Mononuclear cell (primary cell): ENCODE data around the gene PSME4. TPM values are rescaled to one million over a fixed set of nuclear protein-coding genes. Genes with fewer than 3 reads are reported as not detected.
"Not testable (repeated sequence)": the region's sequence is repeated elsewhere in the genome, so short reads cannot be mapped to it uniquely, and the experiment has no call there.

Experiments used
- H3K27me3 ChIP-seq: 2 replicates; pipeline ENCODE4 v1.6.0; 2011; ENCODE audit warnings: low read length, control low read depth; ENCODE audit not compliant: insufficient read depth
- H3K4me1 ChIP-seq: 2 replicates; pipeline ENCODE4 v1.5.1; 2011; ENCODE audit warnings: mild to moderate bottlenecking, low read length, control low read depth; ENCODE audit not compliant: insufficient read depth
- H3K4me3 ChIP-seq: 2 replicates; pipeline ENCODE4 v1.5.1; 2011; ENCODE audit warnings: mild to moderate bottlenecking, low read length, moderate library complexity
- H3K9me3 ChIP-seq: 2 replicates; pipeline ENCODE4 v1.5.1; 2011; ENCODE audit warnings: low read depth, mild to moderate bottlenecking, control low read depth, low read length
- total RNA-seq: library from RNA; depleted of rRNA; stranded (reverse); fragments of >200 nt; gene quantifications from one replicate; pipeline ENCODE4 v1.2.3, GENCODE V29; 2012

The PSME4 gene
- total RNA-seq, 1 donor, result 141 TPM

DNA sequence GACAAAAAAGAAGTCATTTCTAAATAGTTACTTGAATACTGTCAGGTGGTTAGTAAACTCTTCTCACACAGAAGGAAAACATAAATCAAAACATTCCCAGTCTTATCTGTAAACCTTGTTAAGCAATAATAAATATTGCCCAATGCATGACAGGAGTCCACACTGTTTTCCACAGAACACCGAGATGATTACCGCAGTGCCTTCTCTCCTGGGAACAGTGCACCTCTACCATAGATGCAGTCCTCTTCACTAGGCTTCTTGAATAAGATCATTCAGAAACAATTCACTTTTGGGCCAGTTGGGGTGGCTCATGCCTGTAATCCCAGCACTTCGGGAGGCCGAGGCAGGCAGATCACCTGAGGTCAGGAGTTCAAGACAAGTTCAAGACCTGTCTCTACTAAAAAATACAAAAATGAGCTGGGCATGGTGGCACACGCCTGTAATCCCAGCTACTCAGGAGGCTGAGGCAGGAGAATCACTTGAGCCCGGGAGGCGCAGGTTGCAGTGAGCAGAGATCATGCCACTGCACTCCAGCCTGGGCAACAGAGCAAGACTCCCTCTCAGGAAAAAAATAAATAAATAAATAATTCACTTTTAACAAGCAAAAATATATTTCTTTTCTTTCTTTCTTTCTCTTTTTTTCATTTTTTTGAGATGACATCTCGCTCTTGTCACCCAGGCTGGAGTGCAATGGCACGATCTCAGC lies 119.6 kb downstream of the PSME4 start:
- H3K9me3 ChIP-seq, H3K27me3 ChIP-seq, H3K4me3 ChIP-seq, H3K4me1 ChIP-seq: not testable (repeated sequence)

DNA sequence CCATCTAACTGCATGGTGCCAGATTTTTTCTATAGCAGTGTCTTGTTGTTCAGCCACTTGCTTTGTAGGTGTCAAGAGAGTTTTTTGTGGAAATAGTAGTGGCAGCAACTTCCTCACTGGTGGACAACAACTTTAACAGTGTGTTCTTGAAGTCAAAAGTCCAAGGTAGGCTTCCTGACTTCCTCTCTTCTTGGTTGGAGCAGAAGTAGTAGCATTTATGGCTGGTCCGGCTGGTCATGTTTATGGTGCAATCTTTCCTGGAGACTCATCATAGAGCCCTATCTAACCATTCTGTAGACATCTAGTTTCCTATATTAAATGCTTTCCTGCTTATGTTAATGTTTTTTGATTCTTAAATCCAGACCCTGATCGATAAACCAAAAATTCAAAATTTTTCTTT lies 122.7 kb downstream of the PSME4 start:
- no peaks in the 10 kb centered on the region for H3K9me3 ChIP-seq
- H3K4me3 ChIP-seq, result no peak overlapping the region
- no peaks in the 10 kb centered on the region for H3K4me1 ChIP-seq
- H3K27me3 ChIP-seq, result no peaks in the 10 kb centered on the region

GRCh38 chr2:53843595-53843994 lies 127.2 kb downstream of the PSME4 start:
- H3K4me3 ChIP-seq, result no peak overlapping the region
- no peaks in the 10 kb centered on the region for H3K9me3 ChIP-seq
- no peaks in the 10 kb centered on the region for H3K27me3 ChIP-seq
- H3K4me1 ChIP-seq, result no peaks in the 10 kb centered on the region

GRCh38 chr2:53842891-53843290 lies 127.9 kb downstream of the PSME4 start:
- no peak overlapping the region for H3K4me3 ChIP-seq
- H3K9me3 ChIP-seq, result no peaks in the 10 kb centered on the region

DNA sequence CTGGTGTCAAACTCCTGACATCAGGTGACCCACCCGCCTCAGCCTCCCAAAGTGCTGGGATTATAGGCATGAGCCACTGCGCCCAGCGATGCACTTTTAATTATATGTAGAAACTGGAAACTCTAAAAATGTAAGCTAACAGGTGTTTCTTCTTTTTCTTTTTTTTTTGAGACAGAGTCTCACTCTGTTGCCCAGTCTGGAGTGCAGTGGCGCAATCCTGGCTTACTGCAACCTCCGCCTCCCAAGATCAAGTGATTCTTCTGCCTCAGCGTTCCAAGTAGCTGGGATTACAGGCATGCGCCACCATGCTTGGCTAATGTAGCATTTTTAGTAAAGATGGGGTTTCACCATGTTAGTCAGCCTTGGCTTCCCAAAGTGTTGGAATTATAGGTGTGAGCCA lies 129.1 kb downstream of the PSME4 start:
- H3K27me3 ChIP-seq, H3K4me3 ChIP-seq, H3K9me3 ChIP-seq, H3K4me1 ChIP-seq: not testable (repeated sequence)

More at GRCh38 chr2:53842891-53843290, 127.9 kb downstream of the PSME4 start:
- Histone ChIP-seq H3K4me1 (no peaks in the 10 kb centered on the region), H3K27me3 (no peaks in the 10 kb centered on the region)

DNA sequence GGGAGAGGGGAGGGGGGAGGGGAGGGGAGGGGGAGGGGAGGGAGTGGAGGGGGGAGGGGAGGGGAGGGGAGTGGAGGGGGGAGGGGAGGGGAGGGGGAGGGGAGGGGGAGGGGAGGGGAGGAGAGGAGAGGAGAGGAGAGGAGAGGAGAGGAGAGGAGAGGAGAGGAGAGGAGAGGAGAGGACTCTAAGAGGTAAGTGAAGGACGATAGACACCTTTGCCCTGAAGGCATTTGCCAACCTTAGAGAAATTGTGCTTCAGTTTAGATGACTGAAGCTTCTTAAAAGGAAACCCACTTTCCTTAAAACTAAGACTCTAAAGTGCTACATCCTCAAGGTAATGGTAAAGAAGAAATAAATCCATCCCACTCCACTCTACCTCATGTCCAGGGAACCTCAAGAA lies 130.2 kb downstream of the PSME4 start:
- no peaks in the 10 kb centered on the region for H3K4me1 ChIP-seq
- no peaks in the 10 kb centered on the region for H3K27me3 ChIP-seq
- H3K4me3 ChIP-seq, result no peak overlapping the region

GRCh38 chr2:53829980-53830290 lies 140.9 kb downstream of the PSME4 start:
- not testable (repeated sequence) for H3K4me1 ChIP-seq, H3K9me3 ChIP-seq, H3K27me3 ChIP-seq, H3K4me3 ChIP-seq

More for the DNA sequence above, 130.2 kb downstream of the PSME4 start:
- no peaks in the 10 kb centered on the region for H3K9me3 ChIP-seq

DNA sequence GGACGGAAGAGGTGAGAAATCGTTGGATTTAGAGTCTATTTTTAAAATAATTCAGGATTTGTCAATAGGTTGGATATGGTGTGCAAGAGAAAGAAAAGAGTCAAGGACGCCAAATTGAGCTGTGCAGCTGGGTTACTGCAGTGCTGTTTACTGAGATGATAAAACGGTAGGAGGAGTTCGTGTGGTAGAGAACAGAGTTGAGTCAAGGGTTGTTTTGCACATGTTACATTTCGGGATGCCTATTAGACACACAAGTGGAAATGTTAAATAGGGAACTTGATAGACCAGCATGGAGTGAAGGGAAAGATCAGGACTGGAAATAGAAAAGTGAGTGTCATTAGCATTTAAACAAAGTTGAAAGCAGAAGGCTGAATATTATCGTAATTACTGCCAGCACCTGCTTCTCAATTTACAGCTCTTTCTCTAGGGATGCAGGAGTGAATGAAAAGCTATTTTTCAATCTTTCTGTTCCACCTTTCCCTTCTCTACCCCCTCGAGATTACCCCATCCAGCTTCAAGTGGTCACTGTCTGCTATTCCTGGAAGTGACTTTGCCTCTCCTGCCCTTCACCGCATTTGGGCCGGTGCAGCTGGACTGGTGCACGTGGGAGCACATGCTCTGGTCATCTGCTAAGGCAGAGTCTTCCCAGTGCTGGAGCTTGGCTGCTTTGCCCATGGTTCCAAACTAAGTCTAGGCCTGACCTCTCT lies 141.4 kb downstream of the PSME4 start:
- Histone ChIP-seq H3K4me1 (no peaks in the 10 kb centered on the region), H3K4me3 (no peak overlapping the region), H3K27me3 (no peaks in the 10 kb centered on the region), H3K9me3 (no peaks in the 10 kb centered on the region)

DNA sequence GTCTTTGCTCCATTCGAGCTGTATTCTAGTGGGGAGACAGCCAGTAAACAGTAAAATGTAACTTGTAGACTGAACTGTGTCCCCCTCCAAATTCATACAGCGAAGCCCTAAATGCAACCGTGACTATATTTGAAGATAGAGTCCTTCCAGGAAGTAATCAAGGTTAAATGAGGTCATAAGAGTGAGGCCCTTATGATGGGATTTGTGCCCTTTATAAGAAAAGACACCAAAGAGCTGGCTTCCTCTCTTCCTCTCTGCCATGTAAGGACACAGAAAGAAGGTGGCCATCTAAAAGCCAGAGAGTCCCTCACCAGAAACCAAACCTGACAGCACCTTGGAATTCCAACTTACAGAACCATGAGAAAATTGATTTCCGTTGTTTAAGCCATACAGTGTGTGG lies 142.5 kb downstream of the PSME4 start:
- H3K4me3 ChIP-seq, result no peak overlapping the region
- H3K4me1 ChIP-seq, result no peaks in the 10 kb centered on the region
- H3K9me3 ChIP-seq, result no peaks in the 10 kb centered on the region

DNA sequence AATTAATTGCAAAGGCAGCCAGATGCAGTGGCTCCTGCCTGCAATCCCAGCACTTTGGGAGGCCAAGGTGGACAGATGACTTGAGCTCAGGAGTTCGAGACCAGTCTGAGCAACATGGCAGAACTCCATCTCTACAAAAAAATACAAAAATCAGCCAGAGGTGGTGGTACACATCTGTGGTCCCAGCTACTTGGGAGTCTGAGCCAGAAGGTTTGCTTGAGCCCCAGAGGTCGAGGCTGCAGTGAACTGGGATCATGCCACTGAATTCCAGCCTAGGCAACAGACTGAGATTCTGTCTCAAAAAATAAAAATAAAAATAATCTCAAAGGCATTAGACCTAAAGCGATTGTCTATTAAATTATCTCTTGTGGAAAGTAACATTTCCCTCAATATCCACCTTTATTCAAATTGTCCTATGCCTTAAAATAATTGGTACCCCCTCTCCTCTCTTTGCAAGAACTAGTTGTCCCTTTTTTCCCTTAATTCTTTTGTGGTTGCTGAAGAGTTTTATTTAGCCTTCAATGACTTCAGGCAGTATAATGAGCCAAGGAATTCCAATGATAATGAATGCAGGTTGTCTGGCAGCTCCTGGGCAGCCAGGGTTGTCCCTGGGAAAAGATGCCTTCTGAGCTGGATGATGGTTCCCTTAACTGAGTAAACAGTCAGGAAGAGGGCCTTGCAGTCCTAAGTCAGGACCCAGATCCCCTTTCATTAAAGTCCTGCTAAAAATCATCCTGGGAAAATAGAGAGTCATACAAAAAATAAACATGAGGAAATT lies 143.2 kb downstream of the PSME4 start:
- H3K4me1 ChIP-seq, result no peaks in the 10 kb centered on the region
- no peaks in the 10 kb centered on the region for H3K9me3 ChIP-seq
- H3K27me3 ChIP-seq, result no peaks in the 10 kb centered on the region
- no peak overlapping the region for H3K4me3 ChIP-seq

More for the DNA sequence above, 142.5 kb downstream of the PSME4 start:
- no peaks in the 10 kb centered on the region for H3K27me3 ChIP-seq

- H3K4me1 ChIP-seq, result no peaks in the 10 kb centered on the region
- no peaks in the 10 kb centered on the region for H3K9me3 ChIP-seq
- no peaks in the 10 kb centered on the region for H3K27me3 ChIP-seq
- no peak overlapping the region for H3K4me3 ChIP-seq
Observed at GRCh38 chr2:53826587-53827397, 144.0 kb downstream of the PSME4 start.

- Histone ChIP-seq H3K4me1 (no peaks in the 10 kb centered on the region), H3K9me3 (no peaks in the 10 kb centered on the region), H3K27me3 (no peaks in the 10 kb centered on the region), H3K4me3 (no peak overlapping the region)
Observed at GRCh38 chr2:53826030-53826410, 144.8 kb downstream of the PSME4 start.

- H3K27me3 ChIP-seq, H3K4me3 ChIP-seq, H3K4me1 ChIP-seq, H3K9me3 ChIP-seq: not testable (repeated sequence)
Observed at GRCh38 chr2:53823639-53824038, 147.2 kb downstream of the PSME4 start.

GRCh38 chr2:53821810-53822209 lies 149.0 kb downstream of the PSME4 start:
- H3K4me1 ChIP-seq, result no peaks in the 10 kb centered on the region
- no peaks in the 10 kb centered on the region for H3K27me3 ChIP-seq
- no peak overlapping the region for H3K4me3 ChIP-seq
- H3K9me3 ChIP-seq, result no peaks in the 10 kb centered on the region

DNA sequence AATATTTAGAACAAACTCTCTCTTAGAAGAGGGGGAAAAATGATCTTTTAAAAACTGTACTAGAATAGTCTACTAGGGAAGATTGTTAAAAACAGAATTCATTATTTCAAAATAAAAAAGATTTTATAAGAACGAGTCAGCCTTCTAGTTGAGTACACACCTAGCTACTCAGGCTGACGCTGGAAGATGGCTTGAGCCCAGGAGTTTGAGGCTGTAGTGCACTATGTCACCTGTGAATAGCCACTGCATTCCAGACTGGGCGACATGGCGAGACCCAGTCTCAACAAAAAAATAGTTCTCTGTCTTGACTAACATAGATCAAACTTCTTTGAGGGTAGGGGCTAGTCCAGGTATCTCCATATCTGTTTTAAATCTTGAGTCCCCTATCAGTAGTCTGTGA lies 150.1 kb downstream of the PSME4 start:
- Histone ChIP-seq H3K27me3 (no peaks in the 10 kb centered on the region), H3K9me3 (no peaks in the 10 kb centered on the region), H3K4me1 (no peaks in the 10 kb centered on the region), H3K4me3 (no peak overlapping the region)
